Left forelimb (tissue), 1 donor: ENCODE results near the gene TNS1.
"Not testable (repeated sequence)": the region's sequence is repeated elsewhere in the genome, so short reads cannot be mapped to it uniquely, and the experiment has no call there.

Experiments used
- DNase-seq: peaks from one replicate; pipeline ENCODE4 v3.0.0-alpha.2; 2018; ENCODE audit warnings: low spot score

TNS1 gene

GRCh38 chr2:217809736-217810135, 193.1 kb downstream of the TNS1 start:
- DNase-seq = no peak

- not testable (repeated sequence) for DNase-seq
These were observed 193.8 kb downstream of the TNS1 start for GRCh38 chr2:217808967-217809366.

DNA sequence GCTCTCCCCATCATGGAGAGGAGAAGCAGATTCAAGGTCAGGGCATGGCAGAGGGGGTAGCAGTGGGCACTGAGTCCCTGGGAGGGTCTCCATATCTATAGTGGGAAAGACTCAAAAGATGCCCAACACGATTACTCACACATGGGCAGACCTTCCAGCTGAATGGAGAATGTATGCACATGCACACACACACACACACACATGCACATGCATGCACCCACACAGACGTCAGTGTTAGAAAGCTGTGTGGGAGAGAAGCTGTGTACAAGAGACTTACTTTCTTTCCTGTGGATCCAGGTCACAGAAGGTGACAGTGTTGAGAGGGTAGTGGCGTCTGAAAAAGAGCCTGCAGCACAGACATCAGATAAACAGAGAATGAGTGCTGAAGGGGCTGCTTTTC, 194.5 kb downstream of the TNS1 start:
- DNase-seq = no peak

GRCh38 chr2:217807753-217808152, 195.0 kb downstream of the TNS1 start:
- DNase-seq = no peak

- DNase-seq = no peak
These were observed 195.8 kb downstream of the TNS1 start for GRCh38 chr2:217807025-217807424.

GRCh38 chr2:217806482-217806765, 196.4 kb downstream of the TNS1 start:
- DNase-seq = no peak

DNA sequence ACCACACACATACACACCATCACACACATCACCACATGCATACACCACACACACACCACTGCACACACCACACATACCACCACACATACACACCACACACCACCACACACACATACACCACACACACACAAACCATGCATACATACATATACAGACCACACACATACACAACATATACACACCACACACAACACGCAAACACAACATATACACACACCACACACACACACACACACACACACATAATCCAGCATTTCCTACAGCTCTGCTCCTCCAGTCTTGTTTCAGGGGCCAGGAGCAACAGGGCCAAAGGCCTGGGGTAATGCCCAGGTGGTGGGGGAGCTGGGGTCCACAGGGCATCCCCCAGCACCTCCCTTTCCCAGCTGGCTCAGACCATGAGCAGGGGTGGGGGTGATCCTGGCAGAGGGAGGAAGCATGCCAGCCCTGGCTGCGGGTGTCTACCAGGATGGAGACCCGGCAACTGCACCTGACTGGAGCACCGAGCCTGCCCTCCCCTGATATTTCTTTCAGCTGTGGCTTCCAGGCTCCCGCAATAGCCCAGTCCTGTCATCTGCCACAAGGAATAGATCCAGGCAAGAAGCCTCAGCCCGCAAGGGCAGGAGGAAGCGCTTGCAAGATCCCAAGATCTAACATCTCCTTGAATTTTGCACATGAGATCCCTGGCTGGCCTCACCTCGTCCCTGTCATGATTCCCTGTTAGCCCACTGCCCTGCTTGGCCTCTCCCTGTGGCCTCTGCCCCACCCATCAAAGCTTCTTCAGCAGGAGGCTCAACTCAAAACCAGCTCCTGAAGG, 196.9 kb downstream of the TNS1 start:
- no peak for DNase-seq

DNA sequence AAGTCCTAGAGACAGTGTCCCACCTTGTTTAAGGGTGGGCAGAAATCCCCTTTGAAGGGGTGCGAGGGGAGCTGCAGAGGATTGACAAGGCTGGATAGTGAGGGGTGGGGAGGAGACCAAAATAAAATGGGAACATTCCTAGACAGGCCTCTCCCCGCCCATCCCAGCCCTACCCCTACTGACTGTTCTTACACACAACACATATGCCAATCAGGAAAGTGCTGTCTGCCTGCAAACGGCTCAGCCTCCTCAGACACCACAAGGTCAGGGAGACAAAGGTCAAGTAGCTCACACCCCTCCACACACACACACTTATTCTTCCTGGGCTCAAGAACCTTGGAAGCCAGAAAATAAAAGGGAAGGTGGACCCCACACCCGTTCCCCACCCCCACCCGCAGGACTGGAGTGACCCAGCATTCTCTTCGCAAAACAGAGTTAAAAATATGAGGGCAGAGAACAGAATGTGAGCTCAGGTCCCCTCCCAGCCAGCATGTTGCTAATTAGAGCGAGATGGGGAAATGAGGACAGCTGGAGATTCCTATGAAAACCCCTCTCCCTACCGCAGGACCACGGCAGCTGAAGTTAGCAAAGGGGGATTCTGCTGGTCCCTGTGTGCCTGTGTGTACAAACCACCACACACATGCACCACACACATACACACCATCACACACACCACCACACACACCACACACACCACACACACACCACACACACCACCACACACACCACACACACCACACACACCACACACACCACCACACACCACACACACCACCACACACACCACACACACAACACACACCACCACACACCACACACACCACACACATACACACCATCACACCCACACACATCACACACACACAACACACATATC, 197.8 kb downstream of the TNS1 start:
- no peak for DNase-seq

- peak; percentile 57 for DNase-seq
These were observed 198.5 kb downstream of the TNS1 start for GRCh38 chr2:217804338-217804737.

DNA sequence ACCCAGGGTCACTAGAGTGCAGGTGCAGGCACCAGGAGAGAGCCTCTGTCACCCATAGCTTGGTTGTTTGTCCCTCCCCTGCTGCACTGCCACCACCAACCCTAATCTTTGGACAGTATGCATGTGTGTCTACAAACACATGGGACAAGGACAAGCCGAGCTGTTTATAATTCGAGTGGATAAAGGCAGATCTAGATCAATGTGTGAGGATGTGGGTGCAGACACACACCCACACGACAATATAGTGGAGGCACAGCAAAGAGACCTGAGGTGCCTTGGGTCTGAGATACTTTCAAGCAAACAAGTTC, 199.2 kb downstream of the TNS1 start:
- peak; percentile 60 for DNase-seq

- DNase-seq = peak; percentile 53
These were observed 199.7 kb downstream of the TNS1 start for GRCh38 chr2:217802876-217803652.

- DNase-seq = peak; percentile 51
These were observed 200.5 kb downstream of the TNS1 start for GRCh38 chr2:217802266-217802665.

- DNase-seq = peak; percentile 53
These were observed 201.1 kb downstream of the TNS1 start for GRCh38 chr2:217801711-217802110.

DNA sequence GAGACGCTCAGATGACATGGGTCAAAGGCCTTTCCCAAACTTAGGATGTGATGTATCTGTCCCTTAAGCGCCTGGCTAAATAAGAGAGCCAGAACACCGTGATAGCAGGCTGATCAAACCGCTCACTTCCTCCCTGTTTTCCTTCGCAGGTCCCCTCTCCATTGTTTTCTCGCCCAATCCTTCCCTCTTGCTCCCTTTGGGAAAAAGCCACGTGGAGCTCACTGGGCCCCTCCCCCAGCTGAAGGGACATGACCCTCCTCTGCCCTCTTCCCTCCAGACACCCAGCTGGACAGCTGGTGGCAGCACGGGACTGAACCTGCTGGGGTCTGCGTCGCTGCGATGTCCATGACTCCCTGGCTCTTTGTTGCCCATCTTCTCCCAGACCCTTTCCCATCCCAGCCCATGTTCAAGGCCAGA, 201.7 kb downstream of the TNS1 start:
- peak; percentile 61 for DNase-seq

DNA sequence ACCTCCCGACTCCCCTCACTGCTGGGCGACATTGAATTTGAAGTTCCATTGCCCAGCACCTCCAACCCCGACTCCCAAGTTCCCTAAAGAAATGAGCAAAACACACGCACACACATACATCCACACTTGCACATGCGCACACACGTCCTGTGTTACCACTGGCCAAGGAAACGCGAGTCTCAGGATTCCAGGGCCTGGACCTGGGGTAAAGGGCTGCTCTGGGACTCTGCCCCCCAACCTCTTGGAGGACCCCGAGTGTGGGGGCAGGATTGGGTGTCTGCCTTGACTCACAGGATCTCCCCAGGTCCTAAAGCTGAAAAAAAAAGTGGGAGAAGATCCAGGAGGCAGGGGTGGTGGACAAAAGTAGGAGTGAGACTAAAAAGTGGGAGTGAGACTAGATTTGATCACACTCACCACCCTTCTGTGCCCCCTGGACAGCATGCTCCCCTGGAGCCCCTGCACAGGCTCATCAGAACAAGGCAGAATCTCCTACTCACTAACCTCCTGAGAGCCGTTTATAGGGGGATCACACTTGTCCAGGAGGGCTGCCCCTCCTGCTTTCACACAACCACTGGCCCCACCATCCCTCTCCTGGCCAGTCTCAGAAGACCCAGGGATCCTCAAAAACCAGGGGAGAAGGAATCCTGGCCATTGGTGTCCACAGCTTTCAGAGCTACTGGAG, 202.2 kb downstream of the TNS1 start:
- DNase-seq = peak; percentile 52

DNA sequence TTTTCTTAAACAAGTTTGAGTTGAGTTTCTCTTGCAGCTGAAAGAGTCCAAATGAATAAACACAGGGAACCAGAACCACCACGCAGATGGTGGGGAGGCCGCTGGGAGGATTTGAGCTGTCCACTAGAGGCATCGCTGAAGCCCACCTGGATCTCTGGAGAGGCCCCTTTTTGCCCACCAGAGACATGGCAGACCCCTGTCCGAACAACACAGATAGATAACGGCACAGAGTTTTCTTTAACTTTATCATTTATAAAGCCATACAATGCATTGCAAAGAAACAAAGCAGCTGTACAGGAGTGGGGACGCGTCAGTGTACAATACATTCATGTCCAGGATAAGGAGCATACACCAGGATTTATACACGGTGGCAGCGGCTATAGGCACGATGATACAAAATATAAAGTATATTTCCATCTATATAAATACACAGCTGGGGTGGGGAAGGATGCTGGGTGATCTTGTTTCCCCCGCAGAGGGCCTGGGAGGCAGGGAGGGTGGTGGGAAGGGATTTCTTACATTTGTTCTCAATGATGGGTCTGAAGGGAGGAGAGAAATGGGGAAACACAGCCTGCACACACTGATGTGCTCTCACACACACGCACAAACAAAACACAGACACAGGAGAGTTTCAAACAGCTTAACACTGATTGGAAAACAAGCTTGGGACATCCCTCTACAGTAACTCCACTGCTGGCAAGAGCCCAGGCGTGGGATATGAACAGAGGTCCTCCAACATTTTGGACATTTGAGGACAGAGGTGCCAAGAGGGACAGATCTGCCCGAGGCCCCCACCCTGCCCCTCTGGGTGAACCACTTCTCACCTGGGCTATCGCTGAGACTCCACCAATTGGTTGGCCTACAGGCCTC, 203.0 kb downstream of the TNS1 start:
- DNase-seq = no peak

- DNase-seq = peak; percentile 65
These were observed 203.8 kb downstream of the TNS1 start for GRCh38 chr2:217798743-217799562.

- DNase-seq = no peak
These were observed 204.6 kb downstream of the TNS1 start for GRCh38 chr2:217798191-217798590.

GRCh38 chr2:217797661-217798069, 205.1 kb downstream of the TNS1 start:
- DNase-seq = peak; percentile 61

- DNase-seq = peak; percentile 55
These were observed 205.6 kb downstream of the TNS1 start for GRCh38 chr2:217797165-217797564.
